GM21367 (cell line): ENCODE results near the gene SPESP1.
"Not testable (repeated sequence)": the region's sequence is repeated elsewhere in the genome, so short reads cannot be mapped to it uniquely, and the experiment has no call there.

ENCODE experiments used
- ATAC-seq: cut with Tn5 transposase; IDR thresholded peaks from one replicate; pipeline ENCODE4 v1.9.1; 2021; ENCODE audit not compliant: unreplicated experiment

The SPESP1 gene

DNA sequence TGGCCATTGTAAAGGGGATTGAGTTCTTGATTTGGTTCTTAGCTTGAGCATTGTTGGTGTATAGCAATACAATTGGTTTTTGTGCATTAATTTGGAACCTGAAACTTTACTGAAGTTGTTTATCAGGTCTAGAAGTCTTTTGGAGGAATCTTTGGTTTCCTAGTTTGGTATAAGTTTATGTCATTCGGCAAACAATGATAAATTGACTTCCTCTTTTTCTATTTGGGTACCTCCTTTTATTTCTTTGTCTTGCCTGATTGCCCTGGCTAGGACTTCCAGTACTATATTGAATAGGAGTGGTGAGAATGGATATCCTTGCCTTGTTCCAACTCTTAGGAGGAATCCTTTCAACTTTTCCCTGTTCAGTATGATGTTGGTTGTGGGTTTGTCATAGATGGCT lies 32.1 kb downstream of the SPESP1 start:
- ATAC-seq, result no peak

DNA sequence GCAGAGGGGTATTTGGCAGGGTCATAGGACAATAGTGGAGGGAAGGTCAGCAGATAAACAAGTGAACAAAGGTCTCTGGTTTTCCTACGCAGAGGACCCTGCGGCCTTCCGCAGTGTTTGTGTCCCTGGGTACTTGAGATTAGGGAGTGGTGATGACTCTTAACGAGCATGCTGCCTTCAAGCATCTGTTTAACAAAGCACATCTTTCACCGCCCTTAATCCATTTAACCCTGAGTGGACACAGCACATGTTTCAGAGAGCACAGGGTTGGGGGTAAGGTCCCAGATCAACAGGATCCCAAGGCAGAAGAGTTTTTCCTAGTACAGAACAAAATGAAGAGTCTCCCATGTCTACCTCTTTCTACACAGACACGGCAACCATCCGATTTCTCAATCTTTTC lies 33.4 kb downstream of the SPESP1 start:
- ATAC-seq, result not testable (repeated sequence)

DNA sequence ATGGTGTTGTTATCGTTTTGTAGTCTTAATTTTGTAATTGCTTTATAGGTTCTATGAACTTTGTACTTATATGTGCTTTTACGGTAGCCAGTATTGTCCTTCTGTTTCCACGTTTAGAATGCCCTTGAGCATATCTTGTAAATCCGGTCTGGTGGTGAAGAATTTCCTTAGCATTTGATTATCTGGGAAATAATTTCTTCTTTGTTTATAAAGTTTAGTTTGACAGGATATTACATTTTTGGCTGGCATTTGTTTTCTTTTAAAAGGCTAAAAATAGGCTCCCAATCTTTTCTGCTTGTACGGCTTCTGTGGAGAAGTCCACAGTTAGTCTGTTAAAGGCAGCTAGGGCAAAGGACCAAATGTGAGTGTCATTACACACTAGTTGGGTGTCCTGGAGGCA lies 36.7 kb downstream of the SPESP1 start:
- ATAC-seq, result no peak

DNA sequence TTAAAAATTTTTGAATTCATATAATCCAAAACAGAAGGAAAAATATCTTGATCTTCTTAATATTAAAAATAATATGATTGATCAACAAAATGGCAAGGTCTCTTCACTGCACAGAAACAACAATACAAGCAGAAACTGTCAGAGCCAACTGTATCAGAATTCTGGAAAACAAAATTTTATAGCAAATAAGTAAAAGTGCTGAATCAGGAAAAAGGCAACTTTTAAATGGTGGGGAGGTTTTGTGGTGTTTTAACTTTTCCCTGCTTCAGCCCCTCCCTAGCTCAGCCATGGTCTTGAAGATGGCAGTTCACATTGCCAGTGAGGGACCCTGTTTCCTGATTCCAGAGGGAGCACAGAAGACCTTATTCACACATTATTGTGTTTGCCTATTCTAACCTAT lies 37.6 kb downstream of the SPESP1 start:
- no peak for ATAC-seq

DNA sequence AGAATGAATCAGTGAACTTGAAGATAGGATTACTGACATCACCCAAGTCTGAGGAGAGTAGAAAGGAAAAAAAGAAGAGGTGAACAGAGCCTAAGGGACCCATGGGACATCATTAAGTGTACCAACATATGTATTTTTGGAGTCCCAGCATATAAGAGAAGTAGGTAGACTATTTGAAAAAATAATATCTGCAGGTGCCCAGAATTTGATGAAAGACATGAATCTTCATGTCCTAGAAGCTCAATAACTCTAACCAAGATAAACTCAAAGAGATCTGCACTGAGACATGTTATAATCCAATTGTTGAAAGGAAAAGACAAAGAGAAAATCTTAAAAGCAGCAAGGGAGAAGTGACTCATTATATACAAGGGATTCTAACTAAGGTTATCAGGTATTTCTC lies 39.0 kb downstream of the SPESP1 start:
- ATAC-seq, result no peak

DNA sequence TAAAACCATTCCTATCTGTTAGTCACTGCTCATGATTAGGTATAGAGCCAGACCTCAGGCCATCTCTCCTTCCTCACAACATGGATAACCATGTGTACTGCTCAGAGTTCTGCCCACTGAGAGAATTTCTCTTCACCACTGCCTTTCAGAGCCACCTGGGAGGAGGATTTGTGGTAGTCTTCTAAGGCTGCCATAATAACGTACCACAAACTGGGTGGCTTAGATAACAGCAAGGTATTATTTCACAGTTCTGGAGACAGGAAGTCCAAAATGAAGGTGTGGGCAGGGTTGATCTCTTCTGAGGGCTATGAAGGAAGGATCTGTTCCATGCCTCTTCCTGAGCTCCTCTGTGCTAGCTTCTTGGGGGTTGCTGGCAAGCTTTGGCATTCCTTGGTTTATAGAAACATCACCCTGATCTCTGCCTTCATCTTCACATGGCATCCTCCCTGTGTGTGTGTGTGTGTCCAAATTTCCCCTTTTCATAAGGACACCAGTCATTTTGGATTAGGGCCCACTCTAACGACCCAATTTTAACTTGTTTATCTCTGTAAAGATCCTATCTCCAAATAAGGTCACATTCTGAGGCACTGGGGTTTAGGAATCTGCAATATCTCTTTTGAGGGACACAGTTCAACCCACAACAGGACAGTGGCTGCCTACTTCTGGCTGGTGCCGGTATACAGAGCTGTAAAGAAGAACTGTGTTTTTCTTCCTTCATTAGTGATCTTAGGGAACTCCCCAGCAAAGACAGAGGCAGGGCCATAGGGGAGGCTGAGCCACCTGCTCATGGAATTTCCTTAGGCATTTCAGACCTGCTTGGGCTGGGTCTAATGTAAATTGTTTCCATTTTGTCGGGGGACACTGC lies 42.1 kb downstream of the SPESP1 start:
- ATAC-seq, result no peak

DNA sequence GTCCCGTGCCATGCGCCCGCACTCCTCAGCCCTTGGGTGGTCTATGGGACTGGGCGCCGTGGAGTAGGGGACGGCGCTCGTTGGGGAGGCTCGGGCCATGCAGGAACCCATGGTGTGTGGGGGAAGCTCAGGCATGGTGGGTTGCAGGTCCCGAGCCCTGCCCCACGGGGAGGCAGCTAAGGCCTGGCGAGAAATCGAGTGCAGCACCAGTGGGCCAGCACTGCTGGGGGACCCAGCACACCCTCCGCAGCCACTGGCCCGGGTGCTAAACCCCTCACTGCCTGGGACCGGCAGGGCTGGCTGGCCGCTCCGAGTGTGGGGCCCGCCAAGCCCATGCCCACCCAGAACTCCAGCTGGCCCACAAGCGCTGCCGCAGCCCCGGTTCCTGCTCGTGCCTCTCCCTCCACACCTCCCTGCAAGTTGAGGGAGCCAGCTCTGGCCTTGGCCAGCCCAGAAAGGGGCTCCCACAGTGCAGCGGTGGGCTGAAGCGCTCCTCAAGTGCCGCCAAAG lies 45.4 kb downstream of the SPESP1 start:
- not testable (repeated sequence) for ATAC-seq

DNA sequence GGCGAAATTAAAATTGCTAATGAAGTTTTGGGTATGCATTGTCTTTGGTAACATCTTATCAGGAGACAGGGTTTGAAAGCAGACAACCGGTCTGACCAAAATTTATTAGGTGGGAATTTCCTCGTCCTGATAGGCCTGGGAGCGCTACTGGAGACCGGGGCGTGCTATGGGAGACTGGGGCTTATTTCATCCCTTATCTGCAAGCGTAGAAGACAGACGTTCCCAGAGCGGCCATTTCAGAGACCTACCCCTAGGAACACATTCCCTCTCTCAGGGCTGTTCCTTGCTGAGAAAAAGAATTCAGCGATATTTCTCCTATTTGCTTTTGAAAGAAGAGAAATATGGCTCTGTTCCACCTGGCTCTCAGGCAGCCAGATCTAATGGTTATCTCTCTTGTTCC lies 47.1 kb downstream of the SPESP1 start:
- not testable (repeated sequence) for ATAC-seq

DNA sequence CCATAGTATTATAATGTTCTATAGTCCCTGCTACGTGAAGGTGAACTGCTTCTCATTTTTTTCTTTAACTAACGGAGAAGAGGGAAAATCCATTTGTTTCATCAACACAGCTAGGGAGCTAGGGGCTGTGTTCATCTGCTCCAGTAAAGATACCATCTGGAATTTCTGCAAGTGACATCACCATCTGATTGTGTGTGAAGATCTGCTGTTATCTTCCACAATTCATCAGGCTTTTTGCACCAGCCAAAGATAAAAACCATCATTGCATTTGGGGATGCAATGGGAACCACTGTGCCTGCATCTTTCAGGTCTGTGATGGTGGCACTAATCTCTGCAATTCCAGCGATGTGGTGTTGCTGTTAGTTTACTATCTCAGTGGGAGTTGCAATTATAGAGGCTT lies 48.7 kb downstream of the SPESP1 start:
- ATAC-seq, result no peak

DNA sequence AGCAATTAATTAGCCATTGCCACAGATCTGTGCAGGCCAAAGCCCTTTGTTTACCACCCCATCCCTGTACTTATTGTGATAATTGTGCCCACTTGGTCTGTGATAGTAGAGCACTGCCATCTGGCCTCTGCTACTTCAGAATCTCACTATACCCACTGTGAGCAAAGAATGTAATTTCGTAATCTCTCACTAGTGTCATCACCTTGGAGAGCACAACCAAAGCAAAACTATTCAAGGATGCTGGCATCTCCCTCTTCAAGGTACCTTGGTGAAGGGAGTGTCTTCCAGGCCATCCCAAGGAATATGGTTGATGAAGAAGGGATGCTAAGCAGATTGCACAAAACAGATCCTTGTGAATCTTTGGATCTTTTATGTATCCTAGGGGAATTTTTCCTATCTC lies 49.5 kb downstream of the SPESP1 start:
- ATAC-seq, result no peak

DNA sequence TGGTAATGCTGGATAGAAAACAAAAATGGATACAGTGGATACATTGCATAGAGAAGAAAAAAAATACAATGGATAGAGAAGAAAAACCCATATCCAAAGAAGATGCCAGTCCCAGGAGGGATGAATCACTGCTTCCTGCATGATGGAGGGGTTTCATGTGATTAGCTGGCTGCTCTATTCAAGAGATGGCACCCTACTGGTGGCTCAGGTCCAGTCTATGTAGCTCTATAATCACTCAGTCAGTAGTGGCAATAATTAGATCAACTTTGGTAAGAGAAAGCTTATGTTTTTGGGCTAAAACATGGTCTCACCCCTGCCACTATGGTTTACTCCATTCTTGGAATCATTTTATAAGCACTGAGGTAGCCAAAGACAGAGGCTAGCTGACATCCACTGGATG lies 50.5 kb downstream of the SPESP1 start:
- ATAC-seq, result no peak

DNA sequence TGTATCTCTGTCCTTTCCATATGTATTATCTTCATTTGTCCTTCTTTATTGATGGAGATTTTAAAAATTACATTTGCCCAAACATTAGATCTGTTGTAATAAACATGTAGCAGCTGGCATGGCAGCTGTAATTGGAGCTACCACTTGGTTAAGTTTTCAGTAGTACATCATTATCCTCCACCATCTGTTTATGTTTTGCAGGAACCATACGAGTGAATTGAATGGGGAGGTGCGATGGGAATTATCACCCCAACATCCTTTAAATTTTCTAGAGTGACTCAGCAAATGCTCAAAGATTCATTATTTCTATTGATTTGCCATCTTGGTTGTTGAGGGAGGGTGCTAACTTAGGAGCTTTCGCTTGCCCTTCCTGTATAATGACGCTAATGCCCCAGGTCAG lies 51.6 kb downstream of the SPESP1 start:
- no peak for ATAC-seq

DNA sequence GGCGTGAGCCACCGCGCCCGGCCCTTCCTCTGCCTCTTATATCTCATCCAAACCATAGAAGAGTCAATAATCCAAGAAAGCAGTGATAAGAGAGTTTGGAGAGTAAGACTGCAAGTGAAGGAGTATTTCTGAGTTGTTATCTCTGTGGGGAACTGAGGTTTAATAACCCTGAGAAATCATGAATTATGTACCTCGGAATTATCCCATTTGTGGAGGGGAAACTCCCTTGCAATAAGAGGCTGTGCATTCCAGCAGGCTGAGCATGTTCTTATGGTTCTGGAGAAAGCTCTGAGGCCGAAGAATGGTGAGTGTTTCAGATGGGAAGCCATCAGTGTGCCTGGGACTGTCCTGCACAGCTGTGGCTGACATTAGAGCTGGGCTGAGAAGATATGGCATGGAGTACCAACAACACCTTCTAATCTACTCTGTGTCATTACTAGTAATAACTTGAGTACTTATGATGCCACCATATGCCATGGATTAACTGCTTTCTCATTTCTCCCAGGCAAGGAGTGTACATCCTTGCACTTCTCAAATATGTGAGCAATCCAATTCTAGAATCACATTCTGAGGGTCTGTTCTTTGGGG lies 52.7 kb downstream of the SPESP1 start:
- ATAC-seq, result no peak

DNA sequence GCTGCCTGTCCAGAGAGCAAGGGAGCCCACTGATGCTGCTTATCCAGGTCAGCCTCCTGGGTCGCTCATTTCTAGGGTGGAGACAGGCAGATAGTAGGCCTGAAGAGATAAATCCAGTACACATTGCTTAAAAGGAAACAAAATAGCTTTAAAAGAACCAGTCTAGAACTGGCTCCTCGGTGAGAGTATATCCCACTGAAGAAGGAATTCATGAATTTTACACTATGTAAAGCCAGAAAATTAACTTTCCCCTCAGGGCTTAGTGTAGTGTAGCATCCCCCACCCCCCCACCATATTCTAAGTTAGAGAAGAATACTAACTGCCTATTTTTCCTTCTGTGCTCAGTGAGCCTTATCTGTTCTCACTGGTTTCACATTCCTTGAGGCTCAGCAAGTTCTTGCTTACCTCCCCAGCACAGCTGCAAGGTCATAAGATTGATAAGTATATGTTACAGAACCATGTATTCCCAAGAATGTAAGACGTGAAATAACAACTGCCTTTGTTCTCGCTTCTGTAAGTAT lies 53.7 kb downstream of the SPESP1 start:
- ATAC-seq, result no peak

DNA sequence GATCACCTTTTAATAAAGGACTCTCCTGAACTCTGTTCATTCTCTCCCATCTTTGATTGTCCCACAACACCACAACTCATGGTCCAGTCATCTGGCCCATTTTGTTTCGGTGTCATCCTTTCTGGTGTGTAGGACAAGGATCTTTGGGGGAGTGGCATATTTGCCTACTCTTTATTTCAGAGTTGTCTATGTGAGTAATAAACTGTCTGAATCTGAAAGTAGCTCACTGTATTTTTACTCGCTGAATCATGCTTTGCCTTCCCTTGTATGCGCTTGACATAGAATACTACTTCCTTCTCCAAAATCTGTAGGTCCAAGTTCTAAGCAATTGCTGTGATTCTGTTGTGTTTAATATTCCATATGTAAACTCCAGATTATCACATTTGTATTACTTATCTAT lies 54.3 kb downstream of the SPESP1 start:
- no peak for ATAC-seq

DNA sequence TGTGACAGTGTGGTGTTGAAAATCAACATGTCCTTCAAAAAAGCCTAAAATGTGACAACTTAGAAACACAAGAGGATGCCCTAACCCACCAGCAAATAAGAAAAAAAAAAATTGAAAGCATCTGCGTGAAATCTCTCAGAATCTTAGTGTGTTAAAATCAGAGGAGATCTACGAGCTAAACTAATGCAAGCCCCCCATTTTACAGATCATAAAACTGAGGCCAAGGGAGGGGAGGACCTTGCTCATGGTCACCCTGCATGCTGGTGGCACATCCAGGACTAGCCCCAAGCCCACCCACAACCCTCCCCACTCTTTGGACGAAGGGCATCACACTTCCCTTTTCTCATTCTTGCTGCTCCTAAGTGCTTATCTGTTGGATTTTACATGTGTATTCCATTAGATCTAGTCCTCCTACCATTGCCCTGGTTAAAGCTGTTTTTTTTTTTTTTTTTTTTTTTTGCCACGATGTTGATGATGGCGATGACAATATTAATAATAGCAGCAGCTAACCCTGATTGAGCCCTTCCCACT lies 55.1 kb downstream of the SPESP1 start:
- ATAC-seq, result no peak

DNA sequence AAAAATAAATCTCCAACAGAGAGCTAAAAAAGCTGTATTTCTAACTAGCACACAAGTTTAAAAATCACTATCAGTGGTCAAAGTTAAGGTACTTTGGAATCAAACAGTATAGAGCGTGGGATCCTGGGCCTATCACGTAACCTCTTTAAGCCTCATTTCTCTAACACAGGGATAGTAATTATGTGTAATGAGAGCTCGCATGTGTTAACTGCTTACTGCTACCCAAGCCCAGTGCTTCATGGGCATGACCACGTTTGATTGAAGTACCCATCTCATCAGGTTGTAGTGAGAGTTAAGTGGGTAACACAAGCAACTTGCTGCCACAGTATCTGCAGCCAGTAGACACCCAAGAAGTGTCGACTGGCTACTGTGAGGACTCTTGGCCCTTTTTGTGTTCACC lies 56.0 kb downstream of the SPESP1 start:
- ATAC-seq, result no peak

DNA sequence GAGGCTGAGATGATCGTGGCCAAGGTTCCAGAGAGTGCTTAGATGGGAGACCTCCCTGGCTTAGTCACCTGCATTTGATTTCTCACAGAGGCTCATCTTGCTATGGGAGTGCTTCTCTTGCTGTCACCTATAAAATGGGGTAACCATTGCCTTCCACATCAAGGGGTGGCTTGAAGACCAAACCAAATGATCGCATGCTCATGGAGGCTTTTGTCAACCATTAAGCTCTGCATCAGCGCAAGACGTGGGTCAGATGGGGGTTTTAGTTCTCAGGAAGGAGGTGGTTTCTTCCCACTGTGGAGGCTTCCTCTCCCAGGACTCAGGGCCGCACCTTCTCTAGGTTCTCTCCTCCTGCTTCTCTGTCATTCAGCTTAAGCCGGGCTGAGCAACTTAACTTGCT lies 56.8 kb downstream of the SPESP1 start:
- ATAC-seq, result no peak

DNA sequence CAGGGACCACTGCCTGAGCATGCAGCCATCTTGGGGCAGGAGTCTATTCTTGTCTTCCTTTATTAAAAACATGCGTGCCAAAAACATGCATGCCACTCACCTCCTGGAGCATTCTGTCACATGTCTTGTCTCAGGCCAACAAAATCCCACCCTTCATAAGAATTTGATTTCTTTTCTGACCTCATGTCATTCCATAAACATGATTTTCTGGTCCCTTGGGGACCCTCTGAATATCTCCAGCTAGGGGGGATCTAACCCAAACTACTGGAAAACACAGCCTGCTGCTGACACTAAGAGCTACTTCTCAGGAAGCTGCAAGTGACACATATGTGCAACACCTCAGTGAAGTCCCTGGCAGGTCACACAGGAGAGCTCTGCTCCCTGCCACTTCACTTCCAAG lies 57.4 kb downstream of the SPESP1 start:
- no peak for ATAC-seq

DNA sequence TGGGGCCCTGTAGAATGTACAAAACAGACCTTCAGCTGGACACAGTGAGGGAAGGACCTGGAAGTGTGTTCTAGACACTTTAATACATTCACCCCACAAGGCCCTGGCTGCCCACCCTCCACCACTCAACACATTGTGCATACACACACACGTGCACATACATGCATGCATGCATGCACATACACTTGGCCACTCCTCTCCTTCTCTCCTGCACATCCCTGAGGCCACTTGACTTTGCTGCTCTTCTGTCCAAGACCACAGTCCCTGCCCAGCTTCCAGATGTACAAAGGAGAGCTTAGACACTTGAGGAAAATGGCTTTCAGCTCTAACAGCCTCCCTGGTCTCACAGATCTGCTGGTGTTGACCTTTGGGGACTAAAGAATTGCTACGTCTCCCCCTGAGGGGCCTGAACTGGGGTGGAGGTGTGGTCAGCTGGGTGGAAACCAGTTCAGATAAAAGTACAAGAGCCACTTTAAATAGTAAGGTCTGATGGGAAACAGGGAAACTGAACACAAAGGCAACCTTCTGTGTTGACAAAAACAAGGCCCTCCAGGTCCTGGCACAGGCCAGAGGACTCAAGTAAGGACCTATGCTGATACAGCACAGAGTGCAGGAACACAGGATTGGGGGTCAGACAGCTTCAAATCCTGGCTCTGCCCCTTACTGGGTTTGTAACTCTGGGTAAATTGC lies 59.4 kb downstream of the SPESP1 start:
- ATAC-seq, result no peak

DNA sequence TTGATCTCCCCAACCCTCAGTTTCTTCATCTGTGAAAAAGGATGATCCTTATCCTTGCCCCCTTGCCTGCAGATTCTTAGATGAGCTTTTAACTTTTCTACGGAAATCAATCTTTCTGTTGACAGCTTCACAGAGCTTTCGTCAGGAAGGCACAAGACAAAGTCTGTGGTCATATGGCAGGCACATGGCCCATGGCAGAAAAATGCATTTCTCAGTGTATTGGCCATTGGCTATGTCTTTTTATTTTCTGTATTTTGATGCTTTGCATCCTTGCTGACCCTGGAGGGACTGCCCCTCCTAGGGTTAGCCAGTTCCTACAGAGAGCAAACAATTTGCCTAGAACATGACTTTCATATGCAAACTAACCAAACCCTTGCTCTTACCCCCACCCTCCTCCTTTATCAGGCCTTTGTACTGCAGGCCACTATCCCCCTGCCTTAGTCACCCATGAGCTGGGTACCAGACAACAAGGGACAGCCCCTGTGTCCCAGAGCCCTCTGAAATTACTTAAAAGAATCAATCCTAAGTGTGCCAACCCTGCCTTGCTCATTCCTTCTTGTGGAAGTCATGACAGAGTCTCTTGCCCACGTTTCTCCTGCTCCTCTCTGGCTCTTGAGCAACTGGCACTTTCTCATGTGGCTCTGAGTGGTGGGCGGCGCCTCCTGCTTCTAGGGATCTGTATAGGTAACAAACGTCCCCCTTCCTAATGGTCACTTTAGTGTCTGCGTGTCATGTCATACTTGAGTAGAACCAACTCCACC lies 60.1 kb downstream of the SPESP1 start:
- no peak for ATAC-seq
